H1 (cell line): ENCODE data around the gene PTTG2. TPM values are rescaled to one million over a fixed set of nuclear protein-coding genes. Genes with fewer than 3 reads are reported as not detected.

ENCODE experiments used
- CTCF ChIA-PET: fragments of 300-600 bp; sonication (Branson Sonifier 250); formaldehyde crosslinking; loops from one replicate; lab custom pipeline; 2021; ENCODE audit not compliant: partially characterized antibody; lab: Charles Lee
- POLR2A ChIA-PET: fragments of 300-600 bp; sonication (Branson Sonifier 250); formaldehyde crosslinking; loops from one replicate; lab custom pipeline; 2021; ENCODE audit warnings: inconsistent platforms; ENCODE audit not compliant: partially characterized antibody; lab: Charles Lee
- DNase-seq, 2 experiments: peaks; one replicate each; pipeline versions ENCODE4 v3.0.0 to v3.0.0-alpha.2; 2010 to 2022; ENCODE audit warnings: low spot score in 2 of 2, low read depth in 1 of 2, mixed read lengths in 1 of 2
- FAIRE-seq: peaks from 2 replicates; lab custom pipeline; 2011; peaks lifted over from hg19 to GRCh38; lab: Jason Lieb, UNC
- H2AFZ ChIP-seq: 2 replicates; pipeline ENCODE4 v1.8.1; 2012; ENCODE audit warnings: low read length, inconsistent platforms
- H2AK5ac ChIP-seq: 2 replicates; pipeline ENCODE4 v1.6.1; 2013; ENCODE audit warnings: low read depth, low read length
- H2BK120ac ChIP-seq: replicated peaks from 2 replicates; pipeline ENCODE3; 2013; ENCODE audit warnings: low read depth, low read length, inconsistent platforms
- H2BK12ac ChIP-seq: 2 replicates; pipeline ENCODE4 v1.6.1; 2013; ENCODE audit warnings: low read depth, low read length
- H2BK15ac ChIP-seq: 2 replicates; pipeline ENCODE4 v1.6.1; 2013; ENCODE audit warnings: low read length
- H2BK20ac ChIP-seq: 2 replicates; pipeline ENCODE4 v1.6.1; 2013; ENCODE audit warnings: low read length
- H2BK5ac ChIP-seq: 2 replicates; pipeline ENCODE4 v1.6.1; 2013; ENCODE audit warnings: low read depth, low read length
- H3K14ac ChIP-seq: 2 replicates; pipeline ENCODE4 v1.6.1; 2013; ENCODE audit warnings: inconsistent platforms; ENCODE audit not compliant: insufficient read length
- H3K18ac ChIP-seq: 2 replicates; pipeline ENCODE4 v1.6.1; 2013; ENCODE audit warnings: low read length; ENCODE audit errors: extremely low read depth
- H3K23ac ChIP-seq: 2 replicates; pipeline ENCODE4 v1.6.1; 2013; ENCODE audit warnings: inconsistent platforms; ENCODE audit not compliant: insufficient read length
- H3K23me2 ChIP-seq: 2 replicates; pipeline ENCODE4 v1.6.1; 2013; ENCODE audit warnings: low read depth, low read length
- H3K27ac ChIP-seq: 2 replicates; pipeline ENCODE4 v1.6.1; 2011; ENCODE audit warnings: low read depth, low read length, inconsistent platforms
- H3K27me3 ChIP-seq, 4 experiments: replicated peaks in 1 of 4; 1 replicate in 1 of 4; 2 replicates in 3 of 4; pipeline versions ENCODE4 v1.6.1 to v1.8.1; 2011 to 2013; ENCODE audit warnings: low read length in 3 of 4, mild to moderate bottlenecking in 3 of 4, inconsistent platforms in 2 of 4, mixed read lengths in 2 of 4, moderate library complexity in 1 of 4; ENCODE audit not compliant: control insufficient read depth in 3 of 4, insufficient read depth in 3 of 4; ENCODE audit errors: extremely low read depth in 1 of 4
- H3K36me3 ChIP-seq, 4 experiments: 2 replicates each; pipeline versions ENCODE4 v1.6.1 to v1.8.1; 2011 to 2013; ENCODE audit warnings: mild to moderate bottlenecking in 4 of 4, low read length in 3 of 4, moderate library complexity in 2 of 4, control low read depth in 1 of 4, inconsistent platforms in 1 of 4; ENCODE audit not compliant: insufficient read depth in 4 of 4, control insufficient read depth in 2 of 4
- H3K4ac ChIP-seq: replicated peaks from 2 replicates; pipeline ENCODE3; 2013; ENCODE audit warnings: low read length, low read depth, mixed read lengths, inconsistent platforms; ENCODE audit not compliant: insufficient read length
- H3K4me1 ChIP-seq, 4 experiments: replicated peaks in 1 of 4; 1 replicate in 1 of 4; 2 replicates in 3 of 4; pipeline versions ENCODE4 v1.6.1 to v1.8.1; 2011 to 2013; ENCODE audit warnings: low read length in 3 of 4, inconsistent platforms in 2 of 4, mixed read lengths in 1 of 4; ENCODE audit not compliant: insufficient read depth in 4 of 4, control insufficient read depth in 3 of 4
- H3K4me2 ChIP-seq, 2 experiments: 2 replicates each; pipeline versions ENCODE4 v1.6.1 to v1.8.1; 2011 to 2013; ENCODE audit warnings: low read depth in 2 of 2, low read length in 2 of 2, control low read depth in 1 of 2, inconsistent platforms in 1 of 2, mild to moderate bottlenecking in 1 of 2; ENCODE audit not compliant: insufficient read depth in 1 of 2
- H3K4me3 ChIP-seq, 4 experiments: fragments of 200-600, 300-600 bp in 1 of 4; sonication (generic), shearing (Covaris generic), sonication (Bioruptor Twin) in 1 of 4; 2 replicates each; pipeline versions ENCODE4 v1.5.1 to v1.8.1; 2011 to 2016; ENCODE audit warnings: low read length in 4 of 4, low read depth in 3 of 4, control low read depth in 2 of 4, inconsistent platforms in 2 of 4, mild to moderate bottlenecking in 2 of 4, mixed read lengths in 1 of 4, moderate library complexity in 1 of 4; ENCODE audit not compliant: insufficient read depth in 2 of 4; ENCODE audit errors: extremely low read depth in 1 of 4
- H3K56ac ChIP-seq: replicated peaks from 2 replicates; pipeline ENCODE3; 2013; ENCODE audit warnings: low read depth, mild to moderate bottlenecking, mixed read lengths, low read length, inconsistent platforms; ENCODE audit not compliant: insufficient read length
- H3K79me1 ChIP-seq: 2 replicates; pipeline ENCODE4 v1.6.1; 2013; ENCODE audit warnings: low read depth, low read length, control low read depth
- H3K79me2 ChIP-seq, 2 experiments: 2 replicates each; pipeline versions ENCODE4 v1.6.1 to v1.8.1; 2012 to 2013; ENCODE audit warnings: low read length in 2 of 2, mild to moderate bottlenecking in 2 of 2, inconsistent platforms in 1 of 2; ENCODE audit not compliant: insufficient read depth in 2 of 2, control insufficient read depth in 1 of 2
- H3K9ac ChIP-seq, 4 experiments: replicated peaks in 1 of 4; 1 replicate in 1 of 4; 2 replicates in 3 of 4; pipeline versions ENCODE4 v1.6.1 to v1.8.1; 2011 to 2013; ENCODE audit warnings: low read depth in 3 of 4, low read length in 3 of 4, control low read depth in 2 of 4, mild to moderate bottlenecking in 2 of 4, moderate library complexity in 2 of 4, inconsistent platforms in 1 of 4; ENCODE audit errors: extremely low read depth in 1 of 4
- H3K9me3 ChIP-seq, 2 experiments: 2 replicates each; pipeline versions ENCODE4 v1.6.1 to v1.8.1; 2012 to 2013; ENCODE audit warnings: mild to moderate bottlenecking in 2 of 2, moderate library complexity in 2 of 2, control low read depth in 1 of 2, inconsistent platforms in 1 of 2, low read depth in 1 of 2, low read length in 1 of 2, mixed read lengths in 1 of 2; ENCODE audit not compliant: insufficient read depth in 2 of 2
- H4K20me1 ChIP-seq, 2 experiments: replicated peaks in 1 of 2; 2 replicates each; pipeline versions ENCODE3 to v1.8.1; 2011 to 2013; ENCODE audit warnings: inconsistent platforms in 2 of 2, low read length in 2 of 2, mild to moderate bottlenecking in 1 of 2; ENCODE audit not compliant: insufficient read depth in 2 of 2, control insufficient read depth in 1 of 2
- H4K5ac ChIP-seq: 2 replicates; pipeline ENCODE4 v1.6.1; 2013; ENCODE audit warnings: low read length, low read depth, mixed read lengths, inconsistent platforms; ENCODE audit not compliant: insufficient read length
- H4K8ac ChIP-seq: 2 replicates; pipeline ENCODE4 v1.8.0; 2013; ENCODE audit warnings: mild to moderate bottlenecking, moderate library complexity, low read length, inconsistent platforms; ENCODE audit not compliant: insufficient read depth; ENCODE audit errors: extremely low read depth
- H4K91ac ChIP-seq: replicated peaks from 2 replicates; pipeline ENCODE3; 2013; ENCODE audit warnings: low read length, mixed read lengths, inconsistent platforms; ENCODE audit not compliant: insufficient read length
- RAD21 ChIP-seq, 2 experiments: IDR thresholded peaks in 1 of 2; conservative IDR thresholded peaks in 1 of 2; 2 replicates each; pipeline ENCODE4 v1.6.1; 2011; ENCODE audit warnings: low read depth in 2 of 2, low read length in 2 of 2, improper control_type of control experiment in 1 of 2, inconsistent platforms in 1 of 2, mild to moderate bottlenecking in 1 of 2, moderate library complexity in 1 of 2
- SRF ChIP-seq: IDR thresholded peaks from 2 replicates; pipeline ENCODE4 v1.6.1; 2011; ENCODE audit warnings: mild to moderate bottlenecking, low read depth, low read length, moderate library complexity
- WGBS, 2 experiments: shearing (Covaris generic) in 1 of 2; methylation state at CpG; one replicate each; pipeline versions ENCODE4 v1.1.6 to v1.1.7; 2013 to 2015; ENCODE audit warnings: low lambda C conversion rate in 2 of 2, mixed read lengths in 2 of 2, inconsistent platforms in 1 of 2, low coverage in 1 of 2, missing lambda C conversion rate in 1 of 2; ENCODE audit not compliant: insufficient replicate concordance in 2 of 2, insufficient coverage in 1 of 2, insufficient read length in 1 of 2; ENCODE audit errors: extremely low coverage in 1 of 2, missing lambda C conversion rate in 1 of 2; 5-methylcytosine and 5-hydroxymethylcytosine counted together
- polyA plus RNA-seq, 7 experiments: library from polyadenylated mRNA; depleted of rRNA in 3 of 7; stranded (reverse) in 5 of 7; unstranded in 2 of 7; fragments of >200 nt in 5 of 7; fragments of 200-250 nt in 2 of 7; gene quantifications; 1 replicate in 5 of 7; 2 replicates in 1 of 7; 4 replicates in 1 of 7; pipeline versions ENCODE4 v1.2.1 to v1.2.3, GENCODE V29; 2011 to 2013; ENCODE audit warnings: missing spikeins in 2 of 7, mixed read lengths in 2 of 7
- total RNA-seq: library from RNA; stranded (reverse); fragmentation: NEBNext Ultra II Directional; extraction: Animal tissue kit (Norgen Biotek cat#: 25700); gene quantifications from 2 replicates; pipeline ENCODE4 v1.2.1, GENCODE V29; 2021

PTTG2 gene
- total and polyA plus RNA-seq, 2 of the 8 experiments (the other 6 are each of a cell fraction or from before 2014, with no cell fraction given) = not detected

- Histone ChIP-seq H3K23ac (no peak overlapping the region), H3K56ac (no peak overlapping the region), H3K27ac (no peak overlapping the region), H4K8ac (no peak overlapping the region), H3K9me3 (no peaks in the 10 kb centered on the region), H3K79me1 (no peaks in the 10 kb centered on the region), H3K79me2 (peaks cover 0 to 88% of the 10 kb centered on the region in 2 experiments; a peak in 3 of 4 replicates), H2BK120ac (no peak overlapping the region), H3K27me3 (no peaks in the 10 kb centered on the region), H2BK12ac (no peak overlapping the region), H2BK5ac (no peak overlapping the region), H2BK20ac (no peak overlapping the region), H4K5ac (no peak overlapping the region), H3K23me2 (peaks cover 3% of the 10 kb centered on the region; the same call in 1 of the 2 replicates), H3K18ac (no peak overlapping the region), H3K14ac (no peak overlapping the region), H3K4me2 (no peak overlapping the region), H3K36me3 (no peaks in the 10 kb centered on the region), H2AK5ac (no peak overlapping the region), H3K9ac (no peak overlapping the region), H3K4me1 (peaks cover 6 to 20% (median 13%) of the 10 kb centered on the region in 4 experiments; a peak in 6 of 7 replicates), H4K20me1 (peaks cover 6 to 7% of the 10 kb centered on the region in 2 experiments), H2AFZ (no peak overlapping the region), H3K4me3 (no peak overlapping the region), H2BK15ac (no peak overlapping the region), H4K91ac (no peak overlapping the region), H3K4ac (no peak overlapping the region)
- ChIA-PET POLR2A (no interaction called here), CTCF (interaction anchor here (0.9 to 1.3 kb wide), 2 partner anchors 15 to 19 kb away, joined by 3 read pairs; no protein-coding TSS in a partner anchor)
- WGBS, 2 experiments = 76% methylated on average over 5 of the region's 5 CpGs; no CpG with 5 or more reads in 1 of the 2 experiments
- no peak for DNase-seq
- FAIRE-seq = no peak
- no peak for TF ChIP-seq SRF
- peak in 1 of 2 experiments; percentile 21; a peak in 1 of 4 replicates for TF ChIP-seq RAD21 (IDR thresholded peaks at IDR 0.05 in 1 of 2, conservative IDR thresholded peaks at IDR 0.05 in 1 of 2; ENCODE audit: low read depth in 2 of 2, low read length in 2 of 2)
These were observed 22.5 kb downstream of the PTTG2 start for GRCh38 chr4:37982736-37983135.
